MM.1S (cell line): ENCODE results near the gene ABHD15.

Experiments used
- DNase-seq: peaks from one replicate; pipeline ENCODE4 v3.0.0-alpha.2; 2015
- H2AFZ ChIP-seq: fragments of 300-600 bp; sonication (generic); 2 replicates; pipeline ENCODE4 v1.6.0; 2016; ENCODE audit warnings: antibody characterized with exemption, low read length
- H3F3A ChIP-seq: fragments of 300-600 bp; sonication (generic); 2 replicates; pipeline ENCODE4 v1.6.1; 2016; ENCODE audit warnings: mild to moderate bottlenecking, antibody characterized with exemption, low read length, moderate library complexity, mixed read lengths; ENCODE audit not compliant: insufficient read depth
- H3K27ac ChIP-seq: fragments of 300-600 bp; sonication (generic); 2 replicates; pipeline ENCODE4 v1.5.1; 2016; ENCODE audit warnings: mild to moderate bottlenecking, low read length
- H3K27me3 ChIP-seq: fragments of 300-600 bp; sonication (generic); replicated peaks from 2 replicates; pipeline ENCODE4 v1.6.0; 2016; ENCODE audit warnings: low read length; ENCODE audit not compliant: insufficient read depth
- H3K36me3 ChIP-seq: fragments of 300-600 bp; sonication (generic); replicated peaks from 2 replicates; pipeline ENCODE4 v1.6.1; 2016; ENCODE audit warnings: mild to moderate bottlenecking, low read length, mixed read lengths; ENCODE audit not compliant: insufficient read depth
- H3K4me1 ChIP-seq: fragments of 300-600 bp; sonication (generic); 2 replicates; pipeline ENCODE4 v1.6.1; 2016; ENCODE audit warnings: low read length, mixed read lengths
- H3K4me2 ChIP-seq: fragments of 300-600 bp; sonication (generic); 2 replicates; pipeline ENCODE4 v1.6.0; 2016; ENCODE audit warnings: low read depth, low read length
- H3K4me3 ChIP-seq: fragments of 300-600 bp; sonication (generic); 2 replicates; pipeline ENCODE4 v1.5.1; 2016; ENCODE audit warnings: low read length, mixed read lengths
- H3K79me2 ChIP-seq: fragments of 300-600 bp; sonication (generic); 2 replicates; pipeline ENCODE4 v1.6.1; 2016; ENCODE audit warnings: mixed run types, low read length, mixed read lengths
- H3K9ac ChIP-seq: fragments of 300-600 bp; sonication (generic); 2 replicates; pipeline ENCODE4 v1.6.1; 2016; ENCODE audit warnings: low read length, mixed read lengths
- H3K9me2 ChIP-seq: fragments of 300-600 bp; sonication (generic); replicated peaks from 2 replicates; pipeline ENCODE4 v1.6.1; 2016; ENCODE audit warnings: mild to moderate bottlenecking, low read length, mixed read lengths; ENCODE audit not compliant: insufficient read depth
- H3K9me3 ChIP-seq: fragments of 300-600 bp; sonication (generic); replicated peaks from 2 replicates; pipeline ENCODE4 v1.6.1; 2016; ENCODE audit warnings: mild to moderate bottlenecking, low read length, mixed read lengths; ENCODE audit not compliant: insufficient read depth
- H4K20me1 ChIP-seq: fragments of 300-600 bp; sonication (generic); 2 replicates; pipeline ENCODE4 v1.6.1; 2016; ENCODE audit warnings: mild to moderate bottlenecking, low read length, moderate library complexity, mixed read lengths; ENCODE audit not compliant: insufficient read depth
- CTCF ChIP-seq: fragments of 300-600 bp; sonication (generic); IDR thresholded peaks from 2 replicates; pipeline ENCODE4 v1.5.1; 2016; ENCODE audit warnings: antibody characterized with exemption, low read length, mixed read lengths
- EZH2 ChIP-seq: fragments of 300-600 bp; sonication (generic); optimal IDR thresholded peaks from 2 replicates; pipeline ENCODE3; 2017; ENCODE audit warnings: low read depth, mild to moderate bottlenecking, antibody characterized with exemption, low read length, mixed read lengths
- EZH2phosphoT487 ChIP-seq: fragments of 300-600 bp; sonication (generic); IDR thresholded peaks from 2 replicates; pipeline ENCODE4 v1.6.1; 2018; ENCODE audit warnings: antibody characterized with exemption, low read length

Gene ABHD15

GRCh38 chr17:29567554-29568330 lies 905 bp upstream of the ABHD15 start:
- Histone ChIP-seq H3K4me1 (peaks cover 11% of the 10 kb centered on the region), H4K20me1 (no peaks in the 10 kb centered on the region), H3F3A (peaks cover 34% of the 10 kb centered on the region), H3K4me2 (peak overlapping the region; percentile 99), H3K9me3 (no peaks in the 10 kb centered on the region), H3K36me3 (no peaks in the 10 kb centered on the region), H3K9me2 (no peaks in the 10 kb centered on the region), H3K27ac (peak overlapping the region; percentile 75; the same call in 1 of the 2 replicates), H3K9ac (peak overlapping the region; percentile 61; the same call in 1 of the 2 replicates), H2AFZ (peak overlapping the region; percentile 82), H3K27me3 (no peaks in the 10 kb centered on the region), H3K4me3 (peak overlapping the region; percentile 77), H3K79me2 (peaks cover 14% of the 10 kb centered on the region)
- peak; percentile 51 for TF ChIP-seq CTCF
- TF ChIP-seq EZH2phosphoT487: no peak
- DNase-seq: peak; percentile 79

GRCh38 chr17:29567304-29567553 lies 392 bp upstream of the ABHD15 start:
- H3K79me2 ChIP-seq: peaks cover 14% of the 10 kb centered on the region
- peak overlapping the region; percentile 99 for H3K4me2 ChIP-seq
- DNase-seq: peak; percentile 31
- no peaks in the 10 kb centered on the region for H4K20me1 ChIP-seq
- peaks cover 34% of the 10 kb centered on the region for H3F3A ChIP-seq
- H3K9ac ChIP-seq: peak overlapping the region; percentile 61; the same call in 1 of the 2 replicates
- H3K9me3 ChIP-seq: no peaks in the 10 kb centered on the region
- TF ChIP-seq EZH2 (no peak), EZH2phosphoT487 (no peak), CTCF (no peak)
- no peaks in the 10 kb centered on the region for H3K36me3 ChIP-seq
- peak overlapping the region; percentile 82 for H2AFZ ChIP-seq
- peak overlapping the region; percentile 75; the same call in 1 of the 2 replicates for H3K27ac ChIP-seq
- H3K4me3 ChIP-seq: peak overlapping the region; percentile 77
- H3K9me2 ChIP-seq: no peaks in the 10 kb centered on the region
- peaks cover 11% of the 10 kb centered on the region for H3K4me1 ChIP-seq
- H3K27me3 ChIP-seq: no peaks in the 10 kb centered on the region

- Histone ChIP-seq H3K4me3 (peak overlapping the region; percentile 70), H3K9me2 (no peaks in the 10 kb centered on the region), H3K4me2 (peak overlapping the region; percentile 86), H3K79me2 (peaks cover 14% of the 10 kb centered on the region), H3K27me3 (no peaks in the 10 kb centered on the region), H3K9ac (peak overlapping the region; percentile 72), H4K20me1 (no peaks in the 10 kb centered on the region), H3K27ac (peak overlapping the region; percentile 71; the same call in 1 of the 2 replicates), H3K36me3 (no peaks in the 10 kb centered on the region), H3F3A (peaks cover 36% of the 10 kb centered on the region), H3K9me3 (no peaks in the 10 kb centered on the region), H3K4me1 (peaks cover 11% of the 10 kb centered on the region), H2AFZ (peak overlapping the region; percentile 75)
- TF ChIP-seq CTCF: peak; percentile 28
- no peak for TF ChIP-seq EZH2phosphoT487
- no peak for TF ChIP-seq EZH2
- DNase-seq: peak; percentile 76
These were observed 979 bp downstream of the ABHD15 start for GRCh38 chr17:29565643-29566472.
